Stomach (tissue), 4 donors: ENCODE data around the gene SLC8B1.

ENCODE experiments used
- CTCF ChIP-seq, 7 experiments: fragments of 450-650 bp in 4 of 7; fragments of 200-600 bp in 3 of 7; sonication (generic) in 3 of 7; IDR thresholded peaks; one replicate each; pipeline ENCODE4 v1.5.1; 2016 to 2019; ENCODE audit warnings: antibody characterized with exemption in 7 of 7, control low read depth in 2 of 7, mild to moderate bottlenecking in 1 of 7
- EP300 ChIP-seq: sonication (generic); formaldehyde crosslinking; IDR thresholded peaks from one replicate; pipeline ENCODE4 v1.6.1; 2017; ENCODE audit warnings: antibody characterized with exemption
- POLR2AphosphoS5 ChIP-seq, 3 donors: sonication (generic); formaldehyde crosslinking; IDR thresholded peaks; one replicate each; pipeline ENCODE4 v1.6.1; 2016; ENCODE audit warnings: antibody characterized with exemption in 3 of 3

DNA sequence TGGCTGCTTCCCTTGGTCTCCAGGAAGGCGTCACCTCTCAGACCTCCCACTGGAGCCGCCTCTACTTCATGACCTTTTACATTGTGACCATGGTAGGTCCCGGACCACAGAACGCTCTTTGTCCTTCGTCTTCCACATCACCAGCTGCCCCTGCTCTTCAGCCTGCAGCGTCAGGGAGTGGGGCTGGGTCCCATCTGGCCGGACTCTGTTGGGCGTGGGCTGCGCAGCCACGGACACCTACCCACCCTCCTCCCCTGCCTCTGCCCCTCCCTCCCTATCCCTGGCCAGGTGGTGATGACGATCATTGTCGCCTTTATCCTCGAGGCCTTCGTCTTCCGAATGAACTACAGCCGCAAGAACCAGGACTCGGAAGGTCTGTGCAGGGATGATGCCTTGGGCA is 43.3 kb downstream of the SLC8B1 start:
- no peak for TF ChIP-seq CTCF (IDR thresholded peaks at IDR 0.05)
- no peak for TF ChIP-seq EP300
- TF ChIP-seq POLR2AphosphoS5 (IDR thresholded peaks at IDR 0.05), result no peak
